SK-N-SH (cell line): ENCODE measurements around the gene SLC25A51.

Experiments used
- EP300 ChIP-seq, 2 experiments: IDR thresholded peaks; 2 replicates each; pipeline versions ENCODE4 v1.4.0 to v1.6.1; 2012; ENCODE audit warnings: borderline replicate concordance in 1 of 2, low read depth in 1 of 2, low read length in 1 of 2
- TF ChIP-seq, protein P1 (sequence below): fragments of 200-600 bp; sonication (generic); IDR thresholded peaks from 2 replicates; pipeline ENCODE4 v1.6.1; 2017; ENCODE audit warnings: antibody characterized with exemption, mild to moderate bottlenecking, moderate library complexity

- TF ChIP-seq, protein P1, sequence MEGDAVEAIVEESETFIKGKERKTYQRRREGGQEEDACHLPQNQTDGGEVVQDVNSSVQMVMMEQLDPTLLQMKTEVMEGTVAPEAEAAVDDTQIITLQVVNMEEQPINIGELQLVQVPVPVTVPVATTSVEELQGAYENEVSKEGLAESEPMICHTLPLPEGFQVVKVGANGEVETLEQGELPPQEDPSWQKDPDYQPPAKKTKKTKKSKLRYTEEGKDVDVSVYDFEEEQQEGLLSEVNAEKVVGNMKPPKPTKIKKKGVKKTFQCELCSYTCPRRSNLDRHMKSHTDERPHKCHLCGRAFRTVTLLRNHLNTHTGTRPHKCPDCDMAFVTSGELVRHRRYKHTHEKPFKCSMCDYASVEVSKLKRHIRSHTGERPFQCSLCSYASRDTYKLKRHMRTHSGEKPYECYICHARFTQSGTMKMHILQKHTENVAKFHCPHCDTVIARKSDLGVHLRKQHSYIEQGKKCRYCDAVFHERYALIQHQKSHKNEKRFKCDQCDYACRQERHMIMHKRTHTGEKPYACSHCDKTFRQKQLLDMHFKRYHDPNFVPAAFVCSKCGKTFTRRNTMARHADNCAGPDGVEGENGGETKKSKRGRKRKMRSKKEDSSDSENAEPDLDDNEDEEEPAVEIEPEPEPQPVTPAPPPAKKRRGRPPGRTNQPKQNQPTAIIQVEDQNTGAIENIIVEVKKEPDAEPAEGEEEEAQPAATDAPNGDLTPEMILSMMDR, result no peak
- peak in 1 of 2 experiments; percentile 86 for TF ChIP-seq EP300 (IDR thresholded peaks at IDR 0.05; ENCODE audit: borderline replicate concordance in 1 of 2, low read depth in 1 of 2, low read length in 1 of 2)
These were observed 39.7 kb upstream of the SLC25A51 start for GRCh38 chr9:37943345-37944265.
